ENCODE data around the gene LGR4.

- TF ChIP-seq CTCF (IDR thresholded peaks at IDR 0.05; ENCODE audit: low read depth, low read length, poor library complexity, severe bottlenecking) (no peak), EZH2phosphoT487 (IDR thresholded peaks at IDR 0.05; ENCODE audit: borderline replicate concordance, low read length) (no peak)
These were observed 4.7 kb upstream of the LGR4 start for GRCh38 chr11:27477243-27477642.

All from DOHH2 (cell line).